GM13977 (cell line): ENCODE results near the gene C16orf86.
A peak's percentile ranks its signal among the peaks of the same experiment; 100 is the strongest.

Source experiments
- DNase-seq: peaks from one replicate; pipeline ENCODE4 v3.0.0; 2012; ENCODE audit warnings: low spot score
- in situ Hi-C: fragments of 300-500 bp; cut with MboI; formaldehyde crosslinking; loops from one replicate; pipeline ENCODE4 v1.12.0; 2022; ENCODE audit warnings: low sequenced_read_pairs, low pct_unique_long_range_greater_than_20kb, mixed read lengths, inconsistent platforms; ENCODE audit not compliant: unreplicated experiment
- TF ChIP-seq, protein P1 (sequence below): IDR thresholded peaks from 2 replicates; pipeline ENCODE4 v1.5.1; 2012; ENCODE audit warnings: mild to moderate bottlenecking, control low read depth; ENCODE audit not compliant: insufficient read depth; ENCODE audit errors: extremely low read depth, missing control alignments

C16orf86 gene

GRCh38 chr16:67665598-67665997 is 1.0 kb upstream of the C16orf86 start:
- TF ChIP-seq, protein P1, sequence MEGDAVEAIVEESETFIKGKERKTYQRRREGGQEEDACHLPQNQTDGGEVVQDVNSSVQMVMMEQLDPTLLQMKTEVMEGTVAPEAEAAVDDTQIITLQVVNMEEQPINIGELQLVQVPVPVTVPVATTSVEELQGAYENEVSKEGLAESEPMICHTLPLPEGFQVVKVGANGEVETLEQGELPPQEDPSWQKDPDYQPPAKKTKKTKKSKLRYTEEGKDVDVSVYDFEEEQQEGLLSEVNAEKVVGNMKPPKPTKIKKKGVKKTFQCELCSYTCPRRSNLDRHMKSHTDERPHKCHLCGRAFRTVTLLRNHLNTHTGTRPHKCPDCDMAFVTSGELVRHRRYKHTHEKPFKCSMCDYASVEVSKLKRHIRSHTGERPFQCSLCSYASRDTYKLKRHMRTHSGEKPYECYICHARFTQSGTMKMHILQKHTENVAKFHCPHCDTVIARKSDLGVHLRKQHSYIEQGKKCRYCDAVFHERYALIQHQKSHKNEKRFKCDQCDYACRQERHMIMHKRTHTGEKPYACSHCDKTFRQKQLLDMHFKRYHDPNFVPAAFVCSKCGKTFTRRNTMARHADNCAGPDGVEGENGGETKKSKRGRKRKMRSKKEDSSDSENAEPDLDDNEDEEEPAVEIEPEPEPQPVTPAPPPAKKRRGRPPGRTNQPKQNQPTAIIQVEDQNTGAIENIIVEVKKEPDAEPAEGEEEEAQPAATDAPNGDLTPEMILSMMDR = no peak
- DNase-seq = no peak
- in situ Hi-C loops = no loop called here

DNA sequence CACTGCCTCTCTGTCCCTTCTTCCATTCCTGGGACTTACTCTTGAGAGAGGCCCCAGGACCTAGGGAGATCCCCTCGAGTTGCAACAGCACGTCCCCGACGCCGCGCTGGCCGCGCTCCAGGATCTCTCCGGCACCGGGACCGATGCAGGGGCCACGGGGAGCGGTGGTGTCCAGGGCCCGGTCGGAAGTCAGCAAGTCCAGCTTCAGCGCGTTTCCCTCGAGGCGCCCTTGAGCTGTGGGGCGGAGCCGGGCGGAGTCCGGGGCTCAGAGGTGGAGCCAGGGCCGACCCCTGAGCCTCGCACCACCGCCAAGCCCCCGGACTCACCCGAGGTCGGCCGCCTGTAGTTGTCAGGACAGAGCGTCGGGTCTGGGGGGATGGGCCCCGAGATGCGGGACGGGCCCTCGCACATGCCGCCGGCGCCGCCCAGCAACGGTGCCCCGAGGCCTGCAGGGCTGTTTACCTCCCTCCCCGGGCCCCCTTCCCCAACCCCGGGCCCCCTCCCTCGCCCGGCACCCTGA is 522 bp upstream of the C16orf86 start:
- TF ChIP-seq, protein P1 = no peak
- no peak for DNase-seq
- in situ Hi-C loops = no loop called here

- DNase-seq = peak; percentile 28
- in situ Hi-C loops = no loop called here
- TF ChIP-seq, protein P1 = no peak
These were observed 821 bp downstream of the C16orf86 start for GRCh38 chr16:67667453-67667816.

DNA sequence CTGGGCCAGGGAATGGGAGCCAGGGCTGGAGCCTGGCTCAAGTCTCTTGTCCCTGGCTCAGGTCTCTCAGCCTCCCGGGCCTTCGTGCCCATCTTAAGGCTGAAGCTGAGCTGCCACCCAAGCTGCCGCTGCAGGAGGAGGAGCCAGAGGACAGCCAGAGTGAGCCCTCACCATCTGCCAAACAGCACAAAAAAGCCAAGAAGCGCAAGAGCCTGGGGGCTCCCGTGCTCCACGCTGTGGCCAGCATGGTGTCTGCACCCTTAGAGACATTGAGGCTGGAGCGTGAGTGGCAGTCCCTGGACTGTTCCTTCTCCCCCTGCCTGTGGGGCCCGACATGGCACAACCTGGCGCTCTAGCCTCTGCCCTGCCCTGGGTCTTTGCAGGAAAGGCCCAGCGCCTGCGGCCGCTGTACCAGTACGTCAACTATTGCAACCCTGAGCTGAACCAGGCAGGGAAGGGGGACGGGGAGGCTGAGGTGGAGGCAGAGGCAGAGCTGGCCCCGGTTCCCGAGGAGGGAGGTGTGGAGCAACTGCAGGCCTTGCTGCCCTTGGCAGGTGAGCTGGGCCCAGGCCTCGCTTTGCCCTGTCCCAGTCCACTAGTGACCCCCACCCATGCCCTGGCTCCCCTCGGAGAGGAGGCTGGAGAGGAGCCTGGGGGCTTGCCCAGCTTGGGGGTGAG is 1.3 kb downstream of the C16orf86 start:
- TF ChIP-seq, protein P1 = peak; percentile 88
- peak; percentile 93 for DNase-seq
- in situ Hi-C loops = no loop called here

GRCh38 chr16:67668495-67669157 is 2.0 kb downstream of the C16orf86 start:
- in situ Hi-C loops = no loop called here
- peak; percentile 42 for DNase-seq
- TF ChIP-seq, protein P1 = peak; percentile 35

- in situ Hi-C loops = loop anchor here (10.0 kb wide), 1 partner anchor 145 kb away; no protein-coding TSS in a partner anchor
- TF ChIP-seq, protein P1 = no peak
These were observed 3.0 kb downstream of the C16orf86 start for GRCh38 chr16:67669499-67670101.

More at GRCh38 chr16:67669499-67670101, 3.0 kb downstream of the C16orf86 start:
- no peak for DNase-seq
